Suprapubic skin (tissue), 4 donors: ENCODE results near the gene DGKH.

ENCODE experiments used
- CTCF ChIP-seq, 2 donors: fragments of 200-600 bp in 1 of 2; fragments of 450-650 bp in 1 of 2; sonication (generic) in 1 of 2; IDR thresholded peaks; one replicate each; pipeline ENCODE4 v1.5.1; 2016 to 2019; ENCODE audit warnings: antibody characterized with exemption in 2 of 2, mild to moderate bottlenecking in 1 of 2, moderate library complexity in 1 of 2
- POLR2A ChIP-seq, 2 donors: fragments of 450-650 bp; IDR thresholded peaks; one replicate each; pipeline ENCODE4 v1.6.1; 2017; ENCODE audit warnings: antibody characterized with exemption in 2 of 2, mild to moderate bottlenecking in 2 of 2, moderate library complexity in 2 of 2
- POLR2AphosphoS5 ChIP-seq, 3 donors: sonication (generic); formaldehyde crosslinking; IDR thresholded peaks; one replicate each; pipeline ENCODE4 v1.6.1; 2017; ENCODE audit warnings: antibody characterized with exemption in 3 of 3

GRCh38 chr13:42149136-42149535 lies 100.7 kb downstream of the DGKH start:
- TF ChIP-seq CTCF (IDR thresholded peaks at IDR 0.05): no peak
- TF ChIP-seq POLR2AphosphoS5 (IDR thresholded peaks at IDR 0.05): no peak
- no peak for TF ChIP-seq POLR2A (IDR thresholded peaks at IDR 0.05)
